WERI-Rb-1 (cell line): Measurements from ENCODE around the gene CIBAR2.
A peak's percentile ranks its signal among the peaks of the same experiment; 100 is the strongest.

ENCODE experiments used
- DNase-seq: peaks from one replicate; pipeline ENCODE4 v3.0.0-alpha.2; 2020
- H3K27ac ChIP-seq: fragments of 250-450 bp; sonication (Bioruptor Pico); 2 replicates; pipeline ENCODE4 v1.5.1; 2020; ENCODE audit warnings: mild to moderate bottlenecking, moderate library complexity
- H3K27me3 ChIP-seq: fragments of 250-450 bp; sonication (Bioruptor Pico); 2 replicates; pipeline ENCODE4 v1.5.1; 2021; ENCODE audit warnings: mild to moderate bottlenecking, low read depth, moderate library complexity; ENCODE audit not compliant: insufficient read depth, severe bottlenecking
- H3K36me3 ChIP-seq: fragments of 250-450 bp; sonication (Bioruptor Pico); 2 replicates; pipeline ENCODE4 v1.5.1; 2020; ENCODE audit warnings: mild to moderate bottlenecking, moderate library complexity
- H3K4me3 ChIP-seq: 2 replicates; pipeline ENCODE4 v1.5.1; 2011; ENCODE audit warnings: low read depth, mild to moderate bottlenecking, control low read depth, low read length
- H3K9me3 ChIP-seq: fragments of 250-450 bp; sonication (Bioruptor Pico); 2 replicates; pipeline ENCODE4 v1.5.1; 2021; ENCODE audit warnings: mild to moderate bottlenecking, moderate library complexity; ENCODE audit not compliant: severe bottlenecking
- CTCF ChIP-seq: IDR thresholded peaks from 2 replicates; pipeline ENCODE4 v1.5.1; 2011; ENCODE audit warnings: low read depth, mild to moderate bottlenecking, control low read depth, inconsistent platforms, low read length

Gene CIBAR2

GRCh38 chr16:85142771-85143211, 30.5 kb upstream of the CIBAR2 start:
- no peaks in the 10 kb centered on the region for H3K27me3 ChIP-seq
- H3K36me3 ChIP-seq = no peaks in the 10 kb centered on the region
- H3K4me3 ChIP-seq = no peak overlapping the region
- H3K27ac ChIP-seq = no peak overlapping the region
- no peak for DNase-seq
- H3K9me3 ChIP-seq = no peaks in the 10 kb centered on the region
- no peak for TF ChIP-seq CTCF

DNA sequence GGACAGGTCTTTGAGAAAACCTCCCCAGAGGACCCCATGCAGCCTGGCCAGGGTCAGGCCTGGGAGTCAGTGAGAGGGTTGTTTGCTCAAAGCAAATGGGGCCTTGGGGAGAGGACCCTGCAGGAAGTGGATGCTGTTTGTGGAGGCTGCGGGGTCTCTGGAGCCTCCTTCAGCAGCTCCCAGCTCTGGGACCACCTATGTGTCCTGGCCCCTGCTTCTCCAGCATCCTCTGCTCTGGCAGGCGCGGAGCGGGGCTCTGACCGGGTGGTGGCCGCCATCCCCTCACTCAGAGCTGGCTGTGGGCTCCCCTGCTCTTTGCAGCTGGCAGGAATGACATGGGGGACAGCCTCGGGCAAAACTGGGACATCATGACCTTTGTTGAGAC, 29.8 kb upstream of the CIBAR2 start:
- DNase-seq = no peak
- Histone ChIP-seq H3K9me3 (no peaks in the 10 kb centered on the region), H3K36me3 (no peaks in the 10 kb centered on the region), H3K27me3 (no peaks in the 10 kb centered on the region), H3K27ac (peak overlapping the region; percentile 65), H3K4me3 (no peak overlapping the region)
- TF ChIP-seq CTCF = no peak

DNA sequence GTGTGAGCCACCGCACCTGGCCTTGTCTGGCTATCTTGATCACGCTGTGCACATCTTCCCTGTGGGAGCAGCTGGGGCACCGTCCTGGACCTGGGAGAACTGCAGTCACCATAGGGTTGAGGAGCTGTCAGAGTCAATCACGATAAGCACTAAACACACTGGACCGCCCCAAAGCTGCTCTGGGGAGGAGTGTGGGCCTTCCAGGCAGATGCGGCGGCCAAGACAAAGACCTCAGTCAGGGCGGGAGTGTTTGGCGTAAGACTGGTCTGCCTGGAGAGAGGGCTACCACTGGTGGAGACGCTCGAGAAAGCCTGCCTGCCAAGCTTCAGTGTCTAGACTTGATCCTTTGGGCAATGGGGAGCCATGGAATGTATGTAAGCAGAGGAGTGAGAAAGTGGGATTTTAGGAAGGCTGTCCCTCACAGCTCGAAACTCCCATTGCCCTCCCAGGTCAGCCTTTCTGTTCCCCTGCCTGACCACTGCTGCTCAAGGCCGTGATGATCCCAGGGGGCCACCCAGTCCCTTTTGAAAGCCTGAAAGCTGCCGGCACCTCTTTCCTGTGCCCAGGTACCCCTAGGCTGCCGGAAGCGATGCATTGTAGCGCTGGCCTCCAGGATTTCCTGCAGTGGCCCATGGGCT, 29.3 kb upstream of the CIBAR2 start:
- DNase-seq = peak; percentile 78
- TF ChIP-seq CTCF = no peak
- no peaks in the 10 kb centered on the region for H3K36me3 ChIP-seq
- no peaks in the 10 kb centered on the region for H3K27me3 ChIP-seq
- no peak overlapping the region for H3K4me3 ChIP-seq
- no peaks in the 10 kb centered on the region for H3K9me3 ChIP-seq
- peak overlapping the region; percentile 65 for H3K27ac ChIP-seq

GRCh38 chr16:85140455-85141012, 28.3 kb upstream of the CIBAR2 start:
- Histone ChIP-seq H3K27ac (no peak overlapping the region), H3K27me3 (no peaks in the 10 kb centered on the region), H3K36me3 (no peaks in the 10 kb centered on the region), H3K9me3 (no peaks in the 10 kb centered on the region), H3K4me3 (no peak overlapping the region)
- DNase-seq = no peak
- TF ChIP-seq CTCF = no peak

DNA sequence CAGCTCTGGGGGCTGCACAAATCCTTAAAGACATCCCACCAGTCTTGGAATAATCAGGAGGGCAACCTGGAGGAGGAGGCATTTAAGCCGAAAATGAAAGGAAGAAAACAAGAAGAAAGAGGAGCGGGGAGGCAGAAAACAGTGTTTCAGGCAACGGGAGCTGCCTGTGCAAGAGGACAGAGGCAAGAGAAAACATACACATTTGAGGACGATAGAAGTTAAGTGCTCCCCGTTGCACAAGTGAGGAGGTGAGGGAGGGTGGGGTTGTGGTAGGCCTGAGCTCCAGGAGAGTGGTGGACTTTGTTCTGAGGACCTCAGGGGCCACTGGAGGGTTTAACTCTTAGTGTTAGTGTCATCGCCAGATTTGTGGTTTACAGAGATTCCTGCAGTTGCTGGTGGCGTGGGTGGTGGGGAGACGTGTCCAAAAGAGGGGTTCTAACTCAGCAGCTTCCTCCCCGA, 27.6 kb upstream of the CIBAR2 start:
- no peaks in the 10 kb centered on the region for H3K36me3 ChIP-seq
- no peak for TF ChIP-seq CTCF
- H3K27ac ChIP-seq = no peak overlapping the region
- H3K27me3 ChIP-seq = no peaks in the 10 kb centered on the region
- H3K4me3 ChIP-seq = no peak overlapping the region
- no peaks in the 10 kb centered on the region for H3K9me3 ChIP-seq
- DNase-seq = no peak
